ENCODE results near the gene NOP56. TPM values are rescaled to one million over a fixed set of nuclear protein-coding genes. Genes with fewer than 3 reads are reported as not detected.

NOP56 gene
- total RNA-seq (100 to 1,000 TPM; 120 to 183 TPM), polyA plus RNA-seq (ENCODE audit: insufficient read length in 2 of 2) (100 to 1,000 TPM; 246 to 261 TPM)
- long read RNA-seq, donor 1, transcript NOP56-219 (1 exons, 2,980 nt): minor isoform, 89 of 323 reads
- long read RNA-seq, donor 1, transcript NOP56-201 (12 exons, 2,400 nt): minor isoform, 16 of 323 reads
- long read RNA-seq, donor 1, transcript NOP56-208 (2 exons, 735 nt): major isoform, 109 of 323 reads
- long read RNA-seq, donor 1, partial matches to known transcripts: 55 of 323 reads
- long read RNA-seq, donor 1, other reads (novel, unspliced or antisense): 46 of 323 reads
- long read RNA-seq, donor 2, transcript NOP56-219 (1 exons, 2,980 nt): minor isoform, 8 of 47 reads
- long read RNA-seq, donor 2, transcript NOP56-208 (2 exons, 735 nt): major isoform, 20 of 47 reads
- long read RNA-seq, donor 2, partial matches to known transcripts: 8 of 47 reads
- long read RNA-seq, donor 2, other reads (novel, unspliced or antisense): 0 of 47 reads
- long read RNA-seq, donor 3, transcript NOP56-201 (12 exons, 2,400 nt): minor isoform, 5 of 48 reads
- long read RNA-seq, donor 3, transcript NOP56-208 (2 exons, 735 nt): minor isoform, 12 of 48 reads
- long read RNA-seq, donor 3, transcript NOP56-219 (1 exons, 2,980 nt): major isoform, 13 of 48 reads
- long read RNA-seq, donor 3, partial matches to known transcripts: 9 of 48 reads
- long read RNA-seq, donor 3, other reads (novel, unspliced or antisense): 0 of 48 reads
- long read RNA-seq, donor 4, transcript NOP56-205 (3 exons, 859 nt): minor isoform, 6 of 208 reads
- long read RNA-seq, donor 4, transcript NOP56-208 (2 exons, 735 nt): major isoform, 93 of 208 reads
- long read RNA-seq, donor 4, transcript NOP56-219 (1 exons, 2,980 nt): minor isoform, 74 of 208 reads
- long read RNA-seq, donor 4, transcript NOP56-201 (12 exons, 2,400 nt): minor isoform, 11 of 208 reads
- long read RNA-seq, donor 4, partial matches to known transcripts: 13 of 208 reads
- long read RNA-seq, donor 4, other reads (novel, unspliced or antisense): 0 of 208 reads

GRCh38 chr20:2651772-2652723, at the start of gene NOP56:
NOP56 (plus strand) TSS chr20:2652632; CDS start chr20:2652661, 29 bp downstream.
- Histone ChIP-seq H3K27me3 (ENCODE audit: control insufficient read depth, insufficient read depth, low read length) (no peaks in the 10 kb centered on the region), H3K4me1 (ENCODE audit: control insufficient read depth, insufficient read depth, low read length) (peaks cover 19% of the 10 kb centered on the region), H3K9me3 (ENCODE audit: control insufficient read depth, insufficient read depth, low read length) (no peaks in the 10 kb centered on the region), H3K36me3 (ENCODE audit: control insufficient read depth, insufficient read depth, low read length) (peaks cover 35% of the 10 kb centered on the region), H3K4me3 (ENCODE audit: low read depth, low read length) (peak within 1 kb of the TSS; percentile 87), H3K27ac (ENCODE audit: low read depth, low read length) (peak within 1 kb of the TSS; percentile 93)
- under 1% methylated on average over 96 of the region's 101 CpGs for WGBS (ENCODE audit: insufficient coverage)
- DNase-seq (ENCODE audit: low read depth in 4 of 6, low spot score in 6 of 6): peak; percentile 80 to 98 (median 92)

- 96% methylated on average over 3 of the region's 4 CpGs for WGBS (ENCODE audit: insufficient coverage)
- no peaks in the 10 kb centered on the region for H3K27me3 ChIP-seq (ENCODE audit: control insufficient read depth, insufficient read depth, low read length)
- H3K4me3 ChIP-seq (ENCODE audit: low read depth, low read length): no peak overlapping the region
- no peak overlapping the region for H3K27ac ChIP-seq (ENCODE audit: low read depth, low read length)
- H3K9me3 ChIP-seq (ENCODE audit: control insufficient read depth, insufficient read depth, low read length): peaks cover 8% of the 10 kb centered on the region
- no peaks in the 10 kb centered on the region for H3K4me1 ChIP-seq (ENCODE audit: control insufficient read depth, insufficient read depth, low read length)
- no peaks in the 10 kb centered on the region for H3K36me3 ChIP-seq (ENCODE audit: control insufficient read depth, insufficient read depth, low read length)
- DNase-seq (ENCODE audit: low read depth in 4 of 6, low spot score in 6 of 6): peak in 1 of 6 donors; percentile 22
Observed at GRCh38 chr20:2602746-2603145, 49.7 kb upstream of the NOP56 start.

- Histone ChIP-seq H3K36me3 (ENCODE audit: control insufficient read depth, insufficient read depth, low read length) (no peaks in the 10 kb centered on the region), H3K4me3 (ENCODE audit: low read depth, low read length) (no peak overlapping the region), H3K9me3 (ENCODE audit: control insufficient read depth, insufficient read depth, low read length) (peaks cover 8% of the 10 kb centered on the region), H3K4me1 (ENCODE audit: control insufficient read depth, insufficient read depth, low read length) (no peaks in the 10 kb centered on the region), H3K27me3 (ENCODE audit: control insufficient read depth, insufficient read depth, low read length) (no peaks in the 10 kb centered on the region), H3K27ac (ENCODE audit: low read depth, low read length) (no peak overlapping the region)
- no peak for DNase-seq (ENCODE audit: low read depth in 4 of 6, low spot score in 6 of 6)
- WGBS (ENCODE audit: insufficient coverage): 66% methylated on average over 6 of the region's 7 CpGs
Observed at GRCh38 chr20:2603816-2604505, 48.5 kb upstream of the NOP56 start.

- Histone ChIP-seq H3K4me3 (ENCODE audit: low read depth, low read length) (no peak overlapping the region), H3K27me3 (ENCODE audit: control insufficient read depth, insufficient read depth, low read length) (no peaks in the 10 kb centered on the region), H3K4me1 (ENCODE audit: control insufficient read depth, insufficient read depth, low read length) (no peaks in the 10 kb centered on the region), H3K9me3 (ENCODE audit: control insufficient read depth, insufficient read depth, low read length) (peaks cover 8% of the 10 kb centered on the region), H3K36me3 (ENCODE audit: control insufficient read depth, insufficient read depth, low read length) (no peaks in the 10 kb centered on the region), H3K27ac (ENCODE audit: low read depth, low read length) (no peak overlapping the region)
- 82% methylated on average over 2 of the region's 3 CpGs for WGBS (ENCODE audit: insufficient coverage)
- peak in 1 of 6 donors; percentile 43 for DNase-seq (ENCODE audit: low read depth in 4 of 6, low spot score in 6 of 6)
Observed at GRCh38 chr20:2604506-2604835, 48.0 kb upstream of the NOP56 start.

GRCh38 chr20:2606507-2607006, 45.9 kb upstream of the NOP56 start:
- no CpG with 5 or more reads among the region's 1 CpG for WGBS (ENCODE audit: insufficient coverage)
- Histone ChIP-seq H3K27me3 (ENCODE audit: control insufficient read depth, insufficient read depth, low read length) (no peaks in the 10 kb centered on the region), H3K27ac (ENCODE audit: low read depth, low read length) (no peak overlapping the region), H3K9me3 (ENCODE audit: control insufficient read depth, insufficient read depth, low read length) (peaks cover 8% of the 10 kb centered on the region), H3K36me3 (ENCODE audit: control insufficient read depth, insufficient read depth, low read length) (no peaks in the 10 kb centered on the region), H3K4me1 (ENCODE audit: control insufficient read depth, insufficient read depth, low read length) (no peaks in the 10 kb centered on the region), H3K4me3 (ENCODE audit: low read depth, low read length) (no peak overlapping the region)
- DNase-seq (ENCODE audit: low read depth in 4 of 6, low spot score in 6 of 6): no peak

GRCh38 chr20:2610326-2610725, 42.1 kb upstream of the NOP56 start:
- Histone ChIP-seq H3K27me3 (ENCODE audit: control insufficient read depth, insufficient read depth, low read length) (no peaks in the 10 kb centered on the region), H3K4me1 (ENCODE audit: control insufficient read depth, insufficient read depth, low read length) (no peaks in the 10 kb centered on the region), H3K9me3 (ENCODE audit: control insufficient read depth, insufficient read depth, low read length) (peaks cover 8% of the 10 kb centered on the region), H3K36me3 (ENCODE audit: control insufficient read depth, insufficient read depth, low read length) (no peaks in the 10 kb centered on the region), H3K27ac (ENCODE audit: low read depth, low read length) (no peak overlapping the region), H3K4me3 (ENCODE audit: low read depth, low read length) (no peak overlapping the region)
- DNase-seq (ENCODE audit: low read depth in 4 of 6, low spot score in 6 of 6): no peak
- WGBS (ENCODE audit: insufficient coverage): 98% methylated on average over 5 of the region's 6 CpGs

GRCh38 chr20:2610941-2611720, 41.3 kb upstream of the NOP56 start:
- 72% methylated on average over 4 of the region's 6 CpGs for whole genome bisulfite sequencing (ENCODE audit: insufficient coverage)
- Histone ChIP-seq H3K9me3 (ENCODE audit: control insufficient read depth, insufficient read depth, low read length) (peaks cover 8% of the 10 kb centered on the region), H3K27me3 (ENCODE audit: control insufficient read depth, insufficient read depth, low read length) (no peaks in the 10 kb centered on the region), H3K27ac (ENCODE audit: low read depth, low read length) (no peak overlapping the region), H3K36me3 (ENCODE audit: control insufficient read depth, insufficient read depth, low read length) (no peaks in the 10 kb centered on the region), H3K4me1 (ENCODE audit: control insufficient read depth, insufficient read depth, low read length) (no peaks in the 10 kb centered on the region), H3K4me3 (ENCODE audit: low read depth, low read length) (no peak overlapping the region)
- DNase-seq (ENCODE audit: low read depth in 4 of 6, low spot score in 6 of 6): no peak

- 93% methylated on average over 3 of the region's 3 CpGs for WGBS (ENCODE audit: insufficient coverage)
- no peak for DNase-seq (ENCODE audit: low read depth in 4 of 6, low spot score in 6 of 6)
- no peaks in the 10 kb centered on the region for H3K4me1 ChIP-seq (ENCODE audit: control insufficient read depth, insufficient read depth, low read length)
- no peaks in the 10 kb centered on the region for H3K36me3 ChIP-seq (ENCODE audit: control insufficient read depth, insufficient read depth, low read length)
- H3K4me3 ChIP-seq (ENCODE audit: low read depth, low read length): no peak overlapping the region
- peaks cover 3% of the 10 kb centered on the region for H3K9me3 ChIP-seq (ENCODE audit: control insufficient read depth, insufficient read depth, low read length)
- H3K27ac ChIP-seq (ENCODE audit: low read depth, low read length): no peak overlapping the region
- no peaks in the 10 kb centered on the region for H3K27me3 ChIP-seq (ENCODE audit: control insufficient read depth, insufficient read depth, low read length)
Observed at GRCh38 chr20:2612073-2612472, 40.4 kb upstream of the NOP56 start.
